GM18517 (cell line): Measurements from ENCODE around the gene TACR1.

Experiments
- ATAC-seq: cut with Tn5 transposase; IDR thresholded peaks from one replicate; pipeline ENCODE4 v1.9.1; 2021; ENCODE audit warnings: mild to moderate bottlenecking, moderate library complexity; ENCODE audit not compliant: unreplicated experiment

TACR1 gene

DNA sequence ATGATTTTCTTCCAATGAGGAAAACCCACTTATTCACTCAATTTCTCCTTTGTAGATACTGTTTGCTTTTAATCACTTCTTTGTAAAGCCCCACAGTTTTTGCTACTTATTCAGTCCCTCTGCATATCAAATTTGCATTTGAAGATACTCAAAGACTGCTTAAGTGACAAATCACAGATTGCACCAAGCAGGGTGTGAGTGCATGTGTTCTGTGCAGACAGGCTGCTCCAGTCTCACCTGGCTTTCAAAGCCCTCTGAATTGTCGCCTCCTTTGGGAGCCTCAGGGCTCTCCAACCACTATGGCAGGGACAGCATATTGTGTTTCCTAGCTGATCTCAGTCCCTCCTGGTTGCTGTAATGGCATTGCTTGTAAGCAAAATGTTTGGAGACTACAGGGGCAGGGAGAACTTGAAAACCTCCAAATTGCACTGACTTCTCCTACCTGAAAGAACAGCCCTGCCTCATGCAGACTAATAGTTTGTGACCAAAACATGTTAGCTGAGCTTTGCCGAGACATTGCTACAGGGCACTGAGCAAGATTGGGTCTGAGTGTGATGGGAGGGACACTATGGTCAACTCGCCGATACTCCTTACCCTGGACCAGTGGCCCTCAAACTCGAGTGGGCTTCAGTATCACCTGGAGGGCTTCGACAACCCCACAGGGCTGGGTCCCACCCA lies 144.0 kb downstream of the TACR1 start:
- no peak for ATAC-seq

GRCh38 chr2:75054296-75054695 lies 145.0 kb downstream of the TACR1 start:
- no peak for ATAC-seq

DNA sequence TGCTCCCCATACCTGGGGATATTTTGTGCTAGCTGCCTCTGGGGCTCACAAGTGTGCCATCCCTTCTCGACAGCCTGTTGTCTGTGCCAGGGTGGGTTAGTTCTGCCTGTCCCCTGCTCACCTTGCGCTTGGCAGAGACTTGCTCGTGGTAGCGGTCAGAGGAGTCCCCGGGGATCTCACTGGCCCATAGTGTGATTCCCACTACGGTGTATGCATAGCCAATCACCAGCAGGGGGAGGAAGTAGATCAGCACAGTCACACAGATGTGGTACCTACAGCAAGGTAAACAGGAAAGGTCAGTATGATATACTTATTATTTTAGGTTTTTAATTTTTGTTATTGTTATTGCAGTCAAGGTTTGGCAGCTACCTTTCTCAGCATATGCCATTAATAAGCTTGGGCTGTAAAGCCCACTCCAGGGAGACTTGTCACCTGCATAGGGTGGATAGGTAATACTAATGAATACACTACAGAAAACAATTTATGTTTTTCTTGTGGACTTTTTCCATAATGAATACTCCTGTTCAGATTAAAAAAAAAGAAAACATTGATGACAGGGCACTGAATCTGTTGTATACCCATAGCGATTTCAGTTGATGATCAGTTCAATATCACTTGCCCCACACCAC lies 145.7 kb downstream of the TACR1 start:
- peak; percentile 88 for ATAC-seq

DNA sequence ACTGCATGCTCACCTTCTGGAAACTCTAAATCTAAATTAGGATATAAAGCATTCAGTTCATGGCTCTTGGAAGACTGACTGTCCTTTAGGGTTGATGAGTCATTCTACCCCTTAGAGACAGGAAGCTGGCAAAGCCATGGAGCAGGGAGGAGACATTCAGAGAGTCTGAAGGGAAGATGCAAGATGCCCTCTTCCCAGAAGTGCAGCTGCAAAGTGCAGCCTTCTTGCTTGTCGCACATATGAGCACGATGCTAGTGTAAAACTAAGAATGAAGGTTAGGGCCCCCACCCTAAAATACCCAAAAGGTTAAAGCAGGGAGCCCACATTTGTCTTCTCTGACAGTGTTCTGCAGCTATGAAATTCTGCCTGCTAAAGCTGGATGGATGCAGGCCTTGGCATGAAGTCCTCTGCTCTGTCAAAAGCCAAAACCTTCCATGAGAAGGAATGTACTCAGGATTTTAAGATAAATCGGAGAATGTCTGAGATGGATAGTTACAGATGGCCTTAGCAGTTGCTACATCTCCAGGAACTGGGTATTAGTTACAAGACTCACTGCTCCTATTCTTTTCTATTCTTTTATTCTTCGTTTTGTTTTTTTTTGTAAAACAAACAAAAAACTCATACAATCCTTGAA lies 151.2 kb downstream of the TACR1 start:
- ATAC-seq, result no peak

DNA sequence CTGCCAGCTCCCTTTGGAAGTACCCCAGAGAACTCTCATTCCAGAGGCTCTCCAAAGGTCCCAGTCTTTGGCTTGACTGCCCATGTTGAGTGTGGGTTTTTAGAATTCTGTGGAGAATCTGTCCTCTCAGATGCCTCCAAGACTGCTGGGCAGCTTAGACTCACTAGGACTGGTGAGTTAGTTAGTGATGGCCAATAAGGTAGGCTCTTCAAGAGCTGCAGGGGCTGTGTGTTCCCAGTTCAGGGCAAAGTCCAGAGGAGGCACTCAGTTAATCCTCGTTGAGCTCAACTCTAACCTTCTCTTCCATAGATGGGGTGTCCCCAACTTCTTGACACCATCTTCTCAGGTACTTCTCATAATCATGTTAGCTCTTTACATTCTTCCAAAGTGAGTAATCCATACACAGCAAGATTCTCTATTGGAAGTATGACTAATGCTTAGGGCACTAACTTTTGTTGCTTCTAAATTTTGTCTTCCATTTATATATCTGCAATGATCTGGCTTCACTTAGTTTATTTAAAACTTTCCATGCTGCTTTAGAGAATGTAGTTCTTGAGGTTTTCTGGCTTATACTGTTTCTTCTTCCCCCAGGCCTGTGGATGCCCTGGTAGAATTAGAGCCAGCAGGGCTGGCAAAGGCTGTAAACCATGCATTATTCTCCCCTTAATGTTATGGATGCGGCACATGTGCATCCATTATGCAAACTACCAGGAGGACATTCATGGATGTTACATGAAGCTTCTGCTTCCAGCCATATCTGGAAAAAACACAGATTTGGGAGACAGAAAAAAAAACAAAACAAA lies 151.9 kb downstream of the TACR1 start:
- ATAC-seq, result no peak

- no peak for ATAC-seq
Measured at GRCh38 chr2:75045526-75046050, 153.7 kb downstream of the TACR1 start.

DNA sequence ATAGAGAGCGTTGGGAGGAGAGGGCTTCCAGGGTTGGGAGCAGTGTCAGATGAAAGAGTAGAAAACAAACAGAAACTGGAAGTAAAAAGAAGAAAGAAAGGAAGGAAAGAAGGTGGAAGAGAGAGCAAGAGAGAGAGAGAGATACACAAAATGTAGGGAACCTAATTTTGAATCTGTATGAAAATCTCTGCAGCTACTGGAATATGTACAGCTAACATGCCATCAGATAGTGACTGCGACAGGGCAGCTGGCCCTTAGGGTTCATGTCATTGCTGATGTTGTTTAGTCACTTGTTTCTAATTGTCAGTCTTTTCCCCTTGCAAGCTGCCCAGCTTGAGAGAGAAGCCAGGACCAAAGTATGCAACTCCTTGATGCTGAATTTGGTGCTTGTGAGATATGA lies 155.0 kb downstream of the TACR1 start:
- ATAC-seq, result no peak

GRCh38 chr2:75042823-75043222 lies 156.5 kb downstream of the TACR1 start:
- no peak for ATAC-seq

DNA sequence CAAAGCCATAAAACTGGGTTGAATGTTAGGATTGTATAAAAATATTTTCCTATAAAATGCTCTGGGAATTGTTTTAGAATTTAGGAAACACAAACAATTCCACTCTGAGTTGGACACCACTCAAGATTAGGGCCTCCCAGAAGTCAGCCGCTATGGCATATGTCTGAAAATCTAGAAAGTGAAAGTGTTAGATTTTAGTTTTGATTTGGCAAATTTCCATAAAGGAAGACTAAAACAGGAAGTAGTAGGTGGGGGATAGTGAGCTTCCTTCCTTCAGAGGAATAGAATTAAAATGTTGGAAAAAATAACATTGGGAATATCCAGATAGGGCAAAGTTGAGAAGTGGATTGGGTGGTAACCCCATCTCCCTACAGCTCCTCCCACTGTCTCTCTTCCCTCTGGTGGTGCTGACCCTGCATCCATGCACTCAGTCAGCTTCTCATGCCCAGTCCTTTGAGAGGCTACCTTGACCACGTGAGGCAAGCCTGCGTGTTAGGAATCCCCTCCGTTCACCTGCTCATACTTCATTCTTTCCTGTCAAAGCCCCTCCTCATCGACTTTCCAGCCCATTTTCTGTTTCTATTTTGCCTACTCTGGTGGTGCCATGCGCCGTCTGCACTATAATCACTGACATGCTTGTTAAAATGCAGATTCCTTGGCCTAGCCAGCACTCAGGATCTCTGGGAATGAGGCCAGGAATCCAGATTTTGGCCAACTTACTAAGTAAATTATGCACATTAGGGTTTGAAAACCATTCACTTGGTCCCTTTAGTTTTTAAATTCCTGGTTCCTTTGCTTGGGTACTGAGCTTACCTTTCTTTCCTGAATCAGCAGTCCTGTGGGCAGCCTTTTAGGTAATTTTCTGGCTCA lies 157.4 kb downstream of the TACR1 start:
- ATAC-seq, result no peak

GRCh38 chr2:75041226-75041625 lies 158.1 kb downstream of the TACR1 start:
- ATAC-seq, result no peak

GRCh38 chr2:75035444-75036353 lies 163.6 kb downstream of the TACR1 start:
- ATAC-seq, result no peak

- ATAC-seq, result no peak
Measured at GRCh38 chr2:75033516-75033915, 165.8 kb downstream of the TACR1 start.

DNA sequence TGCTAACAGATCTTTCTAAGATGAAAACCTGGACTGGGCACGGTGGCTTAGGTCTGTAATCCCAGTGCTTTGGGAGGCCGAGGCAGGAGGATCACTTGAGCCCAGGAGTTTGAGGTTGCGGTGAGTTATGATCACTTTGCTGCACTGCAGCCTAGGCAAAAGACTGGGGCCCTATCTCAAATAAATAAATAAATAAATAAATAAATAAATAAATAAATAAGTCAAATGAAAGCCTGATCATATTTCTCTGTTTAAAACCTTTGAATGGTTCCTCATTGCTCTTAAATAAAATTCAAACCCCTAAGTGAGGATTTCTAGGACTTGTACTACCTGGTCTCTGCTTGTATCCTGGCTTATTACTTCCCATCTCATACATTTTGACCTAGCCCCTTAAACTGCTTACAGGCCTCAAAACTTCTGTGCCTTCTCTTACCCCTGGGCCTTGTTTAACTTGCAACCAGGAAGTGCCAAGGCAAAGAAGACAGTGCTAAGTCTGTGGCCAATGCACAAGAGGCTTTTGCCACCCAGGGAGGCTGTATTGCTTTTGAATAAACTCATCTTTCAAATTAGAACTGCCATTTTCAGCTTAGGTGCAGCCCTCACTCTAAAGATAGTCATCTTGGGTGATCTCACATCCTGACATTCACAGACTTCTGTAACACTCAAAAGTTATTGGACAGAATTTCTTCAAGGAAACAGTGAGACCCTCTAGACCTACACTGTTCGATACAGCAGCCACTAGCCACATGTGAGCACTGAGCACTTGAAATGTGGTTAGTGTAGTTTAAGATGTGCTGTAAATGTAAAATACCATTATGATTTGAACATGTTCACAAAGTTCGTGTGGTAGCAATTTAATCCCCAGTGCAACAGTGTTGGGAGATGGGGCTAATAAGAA lies 167.2 kb downstream of the TACR1 start:
- no peak for ATAC-seq

DNA sequence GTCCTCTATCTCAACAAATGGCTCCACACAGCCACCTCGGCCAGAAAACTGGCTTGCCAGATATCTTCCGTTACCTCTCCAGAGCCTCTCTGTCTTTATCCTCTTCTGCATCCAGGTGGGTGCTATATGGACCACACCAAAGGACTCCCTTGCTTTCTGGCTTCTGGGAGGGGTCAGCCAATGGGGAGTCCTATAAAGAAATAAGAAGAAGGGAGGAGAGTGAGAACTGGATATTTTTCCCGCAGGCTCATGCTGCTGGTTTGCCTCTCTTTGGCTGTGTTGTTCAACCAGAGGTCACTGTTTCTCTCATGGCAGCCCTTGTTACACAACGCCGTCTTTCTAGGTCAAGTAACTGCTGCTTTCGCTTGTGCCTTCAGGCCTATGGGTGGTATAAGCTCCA lies 168.1 kb downstream of the TACR1 start:
- ATAC-seq, result no peak

DNA sequence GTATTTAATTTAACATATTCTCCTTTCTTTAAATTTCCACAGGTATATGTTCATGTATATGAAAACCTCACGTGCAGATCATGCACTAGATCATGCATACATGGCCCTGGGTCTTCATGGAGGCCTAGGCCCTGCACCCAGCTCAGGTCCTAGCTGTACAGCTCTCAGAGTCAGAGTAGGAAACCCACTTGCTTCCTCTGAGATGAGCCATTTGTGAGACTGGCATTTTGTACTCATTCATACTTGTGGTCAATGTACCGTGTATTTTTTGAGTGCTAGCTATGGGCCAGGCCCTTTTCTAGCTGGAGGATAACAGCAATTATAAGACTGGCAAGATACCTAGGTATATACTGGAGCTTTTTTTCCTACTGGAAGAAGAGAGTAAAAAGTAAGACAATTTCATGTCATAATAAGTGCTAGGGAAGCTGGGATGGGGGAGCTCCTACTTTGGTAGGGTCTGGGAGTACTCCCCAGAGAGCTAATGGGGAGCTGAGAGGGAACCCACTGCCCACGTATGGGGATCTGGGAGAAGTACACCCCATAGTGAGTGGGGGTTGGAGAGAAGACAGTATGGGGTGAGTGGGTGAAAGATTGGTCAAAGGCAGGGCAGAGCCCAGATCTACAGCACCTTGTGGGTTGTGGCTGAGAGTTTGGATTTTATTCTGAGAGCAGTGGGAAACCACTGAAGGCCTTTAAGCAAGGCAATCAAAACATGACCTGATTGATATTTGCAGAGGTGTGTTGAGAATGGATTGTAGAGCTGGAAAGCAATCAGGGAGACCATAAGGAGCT lies 168.9 kb downstream of the TACR1 start:
- ATAC-seq, result no peak

DNA sequence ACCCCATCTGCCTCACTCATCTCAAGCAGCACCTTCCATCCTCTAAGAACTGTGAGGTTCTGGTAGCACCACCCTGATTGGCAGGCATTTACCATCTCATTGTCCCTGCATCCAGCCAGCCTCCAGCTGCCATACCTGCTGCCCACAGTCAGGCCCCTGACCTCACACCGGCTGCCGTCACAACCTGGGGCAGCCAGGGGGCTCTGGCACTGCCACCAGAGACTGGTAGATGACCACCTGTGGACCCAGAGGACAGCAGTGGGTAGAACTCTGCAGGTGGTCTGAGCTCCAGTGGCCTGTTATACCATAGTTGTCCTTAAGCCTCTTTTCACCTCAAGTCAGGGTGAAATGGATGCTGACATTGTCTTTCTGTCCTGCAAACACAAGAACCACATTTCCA lies 171.4 kb downstream of the TACR1 start:
- no peak for ATAC-seq

DNA sequence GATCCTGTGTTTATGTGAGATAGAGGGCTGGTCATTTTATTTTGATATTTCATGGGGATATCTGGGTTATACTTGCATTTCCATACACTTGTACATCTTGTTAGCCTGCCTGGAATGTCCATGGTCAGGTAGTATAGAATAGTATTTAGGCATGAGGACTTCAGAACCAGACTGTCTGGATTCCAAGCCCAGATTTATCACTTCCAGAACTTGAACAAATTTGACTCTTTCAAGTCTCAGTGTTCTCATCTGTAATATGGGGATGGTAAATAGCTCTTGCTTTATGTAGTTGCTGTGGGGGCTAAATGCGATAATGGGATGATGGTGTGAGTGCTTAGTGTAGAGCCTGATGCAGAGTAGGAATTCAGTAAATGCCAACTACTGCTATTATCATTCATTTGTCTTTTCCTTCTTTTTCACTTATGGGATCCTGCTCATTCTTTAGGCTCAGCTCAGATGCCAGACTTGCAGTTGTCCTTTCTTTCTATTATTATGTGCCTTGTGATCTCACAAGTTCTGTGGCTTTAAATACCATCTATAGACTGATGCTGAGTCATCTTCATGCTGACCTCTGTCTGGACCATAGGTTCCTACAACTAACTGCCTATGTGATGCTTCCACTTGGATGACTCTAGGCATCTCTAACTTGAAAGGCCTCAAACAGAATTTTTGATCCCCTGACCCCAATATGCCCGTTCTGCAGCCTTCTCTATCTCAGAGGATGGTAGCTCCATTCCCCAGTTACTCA lies 173.5 kb downstream of the TACR1 start:
- no peak for ATAC-seq
